KMS-11 (cell line): ENCODE measurements around the gene CPA2.

ENCODE experiments used
- H2AFZ ChIP-seq: fragments of 200-600 bp; sonication (generic); 2 replicates; pipeline ENCODE4 v1.6.1; 2016; ENCODE audit warnings: antibody characterized with exemption, mixed run types, low read depth
- H3K27ac ChIP-seq: fragments of 200-600 bp; sonication (generic); 2 replicates; pipeline ENCODE4 v1.6.1; 2016; ENCODE audit warnings: mild to moderate bottlenecking, mixed run types
- H3K27me3 ChIP-seq: fragments of 200-600 bp; sonication (generic); 2 replicates; pipeline ENCODE4 v1.6.1; 2017; ENCODE audit warnings: mild to moderate bottlenecking, low read depth, mixed run types, moderate library complexity; ENCODE audit not compliant: insufficient read depth
- H3K36me3 ChIP-seq: fragments of 200-600 bp; sonication (generic); 2 replicates; pipeline ENCODE4 v1.6.1; 2017; ENCODE audit warnings: mild to moderate bottlenecking, mixed run types; ENCODE audit not compliant: insufficient read depth
- H3K4me1 ChIP-seq: fragments of 200-600 bp; sonication (generic); 2 replicates; pipeline ENCODE4 v1.6.1; 2016; ENCODE audit warnings: mild to moderate bottlenecking, low read depth, mixed run types; ENCODE audit not compliant: poor library complexity, severe bottlenecking
- H3K4me2 ChIP-seq: fragments of 200-600 bp; sonication (generic); 2 replicates; pipeline ENCODE4 v1.7.0; 2016; ENCODE audit warnings: mild to moderate bottlenecking, mixed run types
- H3K4me3 ChIP-seq: fragments of 200-600 bp; sonication (generic); IDR thresholded peaks from 2 replicates; pipeline ENCODE4 v1.6.1; 2017; ENCODE audit warnings: low read depth, low read length, mixed read lengths; ENCODE audit not compliant: insufficient read depth
- H3K79me2 ChIP-seq: fragments of 200-600 bp; sonication (generic); 2 replicates; pipeline ENCODE4 v1.6.1; 2016; ENCODE audit warnings: low read depth, mixed run types; ENCODE audit not compliant: insufficient read depth
- H3K9ac ChIP-seq: fragments of 200-600 bp; sonication (generic); 2 replicates; pipeline ENCODE4 v1.6.1; 2016; ENCODE audit warnings: mild to moderate bottlenecking, mixed run types
- H4K20me1 ChIP-seq: fragments of 200-600 bp; sonication (generic); 2 replicates; pipeline ENCODE4 v1.6.1; 2016; ENCODE audit warnings: mild to moderate bottlenecking, mixed run types; ENCODE audit not compliant: insufficient read depth
- TF ChIP-seq, protein P1 (sequence below): fragments of 200-600 bp; sonication (generic); conservative IDR thresholded peaks from 2 replicates; pipeline ENCODE4 v1.6.1; 2017; ENCODE audit warnings: low read depth, mild to moderate bottlenecking, antibody characterized with exemption, low read length, moderate library complexity, mixed read lengths

The CPA2 gene

GRCh38 chr7:130329681-130330080 is 63.0 kb downstream of the CPA2 start:
- Histone ChIP-seq H3K9ac (no peak overlapping the region), H3K79me2 (no peaks in the 10 kb centered on the region), H3K4me2 (no peak overlapping the region), H3K27me3 (no peaks in the 10 kb centered on the region), H3K36me3 (no peaks in the 10 kb centered on the region), H2AFZ (no peak overlapping the region), H3K4me3 (no peak overlapping the region), H3K27ac (no peak overlapping the region), H4K20me1 (no peaks in the 10 kb centered on the region), H3K4me1 (no peaks in the 10 kb centered on the region)
- TF ChIP-seq, protein P1, sequence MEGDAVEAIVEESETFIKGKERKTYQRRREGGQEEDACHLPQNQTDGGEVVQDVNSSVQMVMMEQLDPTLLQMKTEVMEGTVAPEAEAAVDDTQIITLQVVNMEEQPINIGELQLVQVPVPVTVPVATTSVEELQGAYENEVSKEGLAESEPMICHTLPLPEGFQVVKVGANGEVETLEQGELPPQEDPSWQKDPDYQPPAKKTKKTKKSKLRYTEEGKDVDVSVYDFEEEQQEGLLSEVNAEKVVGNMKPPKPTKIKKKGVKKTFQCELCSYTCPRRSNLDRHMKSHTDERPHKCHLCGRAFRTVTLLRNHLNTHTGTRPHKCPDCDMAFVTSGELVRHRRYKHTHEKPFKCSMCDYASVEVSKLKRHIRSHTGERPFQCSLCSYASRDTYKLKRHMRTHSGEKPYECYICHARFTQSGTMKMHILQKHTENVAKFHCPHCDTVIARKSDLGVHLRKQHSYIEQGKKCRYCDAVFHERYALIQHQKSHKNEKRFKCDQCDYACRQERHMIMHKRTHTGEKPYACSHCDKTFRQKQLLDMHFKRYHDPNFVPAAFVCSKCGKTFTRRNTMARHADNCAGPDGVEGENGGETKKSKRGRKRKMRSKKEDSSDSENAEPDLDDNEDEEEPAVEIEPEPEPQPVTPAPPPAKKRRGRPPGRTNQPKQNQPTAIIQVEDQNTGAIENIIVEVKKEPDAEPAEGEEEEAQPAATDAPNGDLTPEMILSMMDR, result no peak

DNA sequence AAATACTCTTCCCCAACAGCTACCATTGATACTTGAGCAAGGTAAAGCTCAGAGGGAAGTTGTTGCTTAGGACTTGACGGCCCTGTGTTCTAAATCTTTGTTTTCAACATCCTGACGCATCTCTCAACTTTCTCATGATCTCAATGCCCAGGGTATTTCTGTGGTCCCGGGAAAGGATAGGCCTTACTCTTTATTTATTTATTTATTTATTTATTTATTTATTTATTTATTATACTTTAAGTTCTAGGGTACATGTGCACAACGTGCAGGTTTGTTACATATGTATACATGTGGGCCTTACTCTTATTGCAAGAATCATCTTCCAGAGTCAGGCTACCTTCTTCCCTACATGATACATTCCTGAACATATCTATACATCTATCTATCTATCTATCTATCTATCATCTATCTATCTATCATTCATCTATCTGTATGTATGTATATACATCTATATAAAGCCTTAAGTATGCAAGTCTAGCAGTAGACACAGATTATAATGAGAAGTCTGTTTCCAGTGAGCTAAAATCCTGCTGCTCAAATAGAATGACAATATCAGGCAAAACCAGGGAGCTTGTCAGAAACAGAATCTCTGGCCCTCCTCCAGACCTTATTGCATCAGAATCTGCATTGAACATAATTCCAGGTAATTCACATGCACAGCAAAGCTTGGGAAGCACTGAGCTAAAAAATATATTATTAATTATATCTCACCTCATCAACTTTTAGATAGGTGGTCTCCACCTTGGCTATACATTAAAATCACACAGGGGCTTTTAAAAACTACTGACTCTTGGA is 65.8 kb downstream of the CPA2 start:
- Histone ChIP-seq H3K9ac (no peak overlapping the region), H3K27ac (no peak overlapping the region), H3K4me1 (no peaks in the 10 kb centered on the region), H3K4me2 (no peak overlapping the region), H3K4me3 (no peak overlapping the region), H3K27me3 (no peaks in the 10 kb centered on the region), H3K79me2 (no peaks in the 10 kb centered on the region), H2AFZ (no peak overlapping the region), H3K36me3 (no peaks in the 10 kb centered on the region), H4K20me1 (no peaks in the 10 kb centered on the region)
- TF ChIP-seq, protein P1, result no peak

DNA sequence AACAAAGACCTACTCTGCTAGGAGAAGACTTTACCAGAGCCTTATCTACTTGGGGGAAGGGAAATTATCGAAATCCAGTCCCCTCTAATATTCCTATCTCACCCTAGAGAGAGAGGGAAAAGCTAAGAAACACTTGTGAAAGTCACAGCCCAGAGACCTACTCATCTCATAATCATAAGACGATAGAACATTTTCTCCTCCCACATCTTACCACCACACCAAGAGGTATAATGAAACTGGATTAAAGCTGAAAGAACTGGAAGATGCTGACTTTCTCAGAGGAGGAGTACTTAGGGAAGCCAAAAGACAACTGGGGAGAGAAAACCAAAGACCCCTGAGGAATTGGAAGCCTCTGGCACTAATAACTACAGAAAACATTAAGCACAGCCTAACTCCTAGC is 67.2 kb downstream of the CPA2 start:
- Histone ChIP-seq H3K79me2 (no peaks in the 10 kb centered on the region), H3K9ac (no peak overlapping the region), H3K4me3 (no peak overlapping the region), H3K4me1 (no peaks in the 10 kb centered on the region), H3K4me2 (no peak overlapping the region), H2AFZ (no peak overlapping the region), H3K27ac (no peak overlapping the region), H3K36me3 (no peaks in the 10 kb centered on the region), H4K20me1 (no peaks in the 10 kb centered on the region), H3K27me3 (no peaks in the 10 kb centered on the region)
- TF ChIP-seq, protein P1, result no peak

DNA sequence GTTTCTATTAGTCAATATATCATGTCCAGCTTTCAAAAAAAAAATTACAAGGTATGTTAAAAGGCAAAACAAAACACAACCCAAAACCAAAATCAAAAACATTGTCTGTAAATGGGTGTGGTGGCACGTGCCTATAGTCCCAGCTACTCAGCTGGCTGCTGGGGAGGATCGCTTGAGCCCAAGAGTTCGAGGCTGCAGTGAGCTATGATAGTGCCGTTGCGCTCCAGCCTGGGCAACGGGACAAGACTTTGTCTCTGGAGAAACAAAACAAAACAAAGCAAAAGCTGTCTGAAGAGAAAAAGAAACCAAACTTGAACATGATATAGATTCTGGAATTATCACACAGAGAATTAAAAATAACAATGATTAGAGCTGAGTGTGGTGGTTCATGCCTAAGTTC is 67.6 kb downstream of the CPA2 start:
- H4K20me1 ChIP-seq, result no peaks in the 10 kb centered on the region
- TF ChIP-seq, protein P1, result no peak
- H3K27ac ChIP-seq, result no peak overlapping the region
- H3K4me1 ChIP-seq, result no peaks in the 10 kb centered on the region
- H3K4me2 ChIP-seq, result no peak overlapping the region
- H3K79me2 ChIP-seq, result no peaks in the 10 kb centered on the region
- no peak overlapping the region for H3K4me3 ChIP-seq
- no peaks in the 10 kb centered on the region for H3K36me3 ChIP-seq
- no peaks in the 10 kb centered on the region for H3K27me3 ChIP-seq
- H2AFZ ChIP-seq, result no peak overlapping the region
- H3K9ac ChIP-seq, result no peak overlapping the region
